ENCODE measurements around the gene NCOA4. TPM values are rescaled to one million over a fixed set of nuclear protein-coding genes. Genes with fewer than 3 reads are reported as not detected.

NCOA4 gene
- total and polyA plus RNA-seq, 9 donors: 52.8 to 172 (median 89.4) TPM

DNA sequence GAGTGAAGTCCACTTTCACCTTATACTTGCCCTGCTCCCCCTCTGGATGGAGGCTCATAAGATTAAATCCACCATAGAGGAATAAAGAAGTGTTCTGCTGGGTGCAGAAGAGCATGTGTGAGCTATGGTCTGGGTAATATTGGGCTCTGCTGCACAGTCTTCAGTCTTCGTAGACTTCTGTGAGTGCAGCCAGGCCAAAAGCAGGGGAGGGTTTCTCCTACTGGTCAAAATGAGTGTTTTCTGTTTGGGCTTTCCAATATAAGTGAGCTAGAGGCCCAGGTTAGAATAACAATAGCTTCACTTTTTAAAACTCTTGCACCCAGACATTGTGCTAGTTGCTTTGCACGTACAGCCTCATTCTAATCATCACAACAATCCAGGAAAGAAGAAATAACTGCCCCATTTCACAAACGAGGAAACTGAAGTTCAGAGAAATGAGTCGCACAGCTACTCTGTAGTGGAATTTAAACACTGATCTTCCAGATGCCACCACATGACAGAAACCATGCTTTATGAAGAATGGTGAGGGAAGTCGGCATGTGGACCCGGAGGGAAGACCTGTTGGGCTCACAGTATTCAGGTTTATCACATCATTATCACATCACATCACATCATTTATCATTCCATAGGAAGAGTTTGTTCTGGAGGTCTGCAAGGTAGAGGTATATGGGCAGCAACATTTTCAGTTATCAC lies 39.5 kb upstream of the NCOA4 start:
- Histone ChIP-seq H3K4me1 (ENCODE audit: insufficient read depth) (no peaks in the 10 kb centered on the region), H3K9me3 (no peaks in the 10 kb centered on the region), H3K4me3 (no peak overlapping the region), H3K27me3 (no peaks in the 10 kb centered on the region), H3K27ac (no peak overlapping the region), H3K36me3 (no peaks in the 10 kb centered on the region)
- intact Hi-C loops (cut with DNase I): no loop called here
- no peak for DNase-seq
- TF ChIP-seq, protein P1, sequence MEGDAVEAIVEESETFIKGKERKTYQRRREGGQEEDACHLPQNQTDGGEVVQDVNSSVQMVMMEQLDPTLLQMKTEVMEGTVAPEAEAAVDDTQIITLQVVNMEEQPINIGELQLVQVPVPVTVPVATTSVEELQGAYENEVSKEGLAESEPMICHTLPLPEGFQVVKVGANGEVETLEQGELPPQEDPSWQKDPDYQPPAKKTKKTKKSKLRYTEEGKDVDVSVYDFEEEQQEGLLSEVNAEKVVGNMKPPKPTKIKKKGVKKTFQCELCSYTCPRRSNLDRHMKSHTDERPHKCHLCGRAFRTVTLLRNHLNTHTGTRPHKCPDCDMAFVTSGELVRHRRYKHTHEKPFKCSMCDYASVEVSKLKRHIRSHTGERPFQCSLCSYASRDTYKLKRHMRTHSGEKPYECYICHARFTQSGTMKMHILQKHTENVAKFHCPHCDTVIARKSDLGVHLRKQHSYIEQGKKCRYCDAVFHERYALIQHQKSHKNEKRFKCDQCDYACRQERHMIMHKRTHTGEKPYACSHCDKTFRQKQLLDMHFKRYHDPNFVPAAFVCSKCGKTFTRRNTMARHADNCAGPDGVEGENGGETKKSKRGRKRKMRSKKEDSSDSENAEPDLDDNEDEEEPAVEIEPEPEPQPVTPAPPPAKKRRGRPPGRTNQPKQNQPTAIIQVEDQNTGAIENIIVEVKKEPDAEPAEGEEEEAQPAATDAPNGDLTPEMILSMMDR (IDR thresholded peaks at IDR 0.05): no peak
- TF ChIP-seq POLR2A (IDR thresholded peaks at IDR 0.05): no peak
- no peak for TF ChIP-seq EP300 (IDR thresholded peaks at IDR 0.05)
- WGBS, 3 donors: 59 to 68% (median 61%) methylated on average over 6 of the region's 6 CpGs

DNA sequence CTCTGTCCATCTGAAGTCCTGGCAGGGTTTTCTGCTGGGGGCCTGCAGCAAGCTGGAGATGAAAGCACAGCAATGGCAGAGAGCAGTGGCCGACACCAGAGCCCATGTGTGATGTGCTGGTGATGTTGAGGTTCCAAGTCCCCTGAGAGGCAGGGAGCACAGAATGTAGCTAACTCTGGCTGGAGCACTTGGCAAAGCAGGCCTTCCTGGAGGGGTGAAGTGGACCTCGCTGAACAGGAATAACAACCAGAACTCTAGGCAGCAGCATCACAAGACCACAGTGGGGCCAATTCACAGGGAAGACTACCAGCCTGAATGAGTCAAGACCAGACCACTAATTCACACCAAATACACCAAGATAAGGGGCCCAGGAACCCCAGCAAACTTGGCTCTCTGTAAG lies 38.5 kb upstream of the NCOA4 start:
- TF ChIP-seq, protein P1 (IDR thresholded peaks at IDR 0.05): no peak
- TF ChIP-seq POLR2A (IDR thresholded peaks at IDR 0.05) (no peak), EP300 (IDR thresholded peaks at IDR 0.05) (no peak)
- no peak overlapping the region for H3K27ac ChIP-seq
- 72 to 89% (median 87%) methylated on average over 2 of the region's 2 CpGs for WGBS, 3 donors

GRCh38 chr10:46068117-46068516 lies 37.7 kb upstream of the NCOA4 start:
- H3K27ac ChIP-seq: no peak overlapping the region
- no peak overlapping the region for H3K4me3 ChIP-seq
- H3K36me3 ChIP-seq: no peaks in the 10 kb centered on the region
- TF ChIP-seq POLR2A (IDR thresholded peaks at IDR 0.05) (no peak), EP300 (IDR thresholded peaks at IDR 0.05) (no peak)
- TF ChIP-seq, protein P1 (IDR thresholded peaks at IDR 0.05): no peak
- intact Hi-C loops (cut with DNase I): no loop called here
- WGBS, 3 donors: 71 to 80% (median 73%) methylated on average over 1 of the region's 1 CpG
- no peak for DNase-seq
- no peaks in the 10 kb centered on the region for H3K9me3 ChIP-seq
- H3K4me1 ChIP-seq (ENCODE audit: insufficient read depth): no peaks in the 10 kb centered on the region
- H3K27me3 ChIP-seq: no peaks in the 10 kb centered on the region

More for the DNA sequence above, 38.5 kb upstream of the NCOA4 start:
- H3K36me3 ChIP-seq: no peaks in the 10 kb centered on the region
- H3K27me3 ChIP-seq: no peaks in the 10 kb centered on the region
- no peak overlapping the region for H3K4me3 ChIP-seq
- no peak for DNase-seq
- H3K9me3 ChIP-seq: no peaks in the 10 kb centered on the region
- intact Hi-C loops (cut with DNase I): no loop called here
- H3K4me1 ChIP-seq (ENCODE audit: insufficient read depth): no peaks in the 10 kb centered on the region

GRCh38 chr10:46064269-46064817 lies 33.9 kb upstream of the NCOA4 start:
- H3K27ac ChIP-seq: no peak overlapping the region
- no peak for DNase-seq
- no peak overlapping the region for H3K4me3 ChIP-seq
- WGBS, 3 donors: 96 to 100% (median 98%) methylated on average over 1 of the region's 1 CpG
- H3K27me3 ChIP-seq: no peaks in the 10 kb centered on the region
- H3K9me3 ChIP-seq: no peaks in the 10 kb centered on the region
- no peaks in the 10 kb centered on the region for H3K4me1 ChIP-seq (ENCODE audit: insufficient read depth)
- intact Hi-C loops (cut with DNase I): no loop called here
- TF ChIP-seq, protein P1 (IDR thresholded peaks at IDR 0.05): no peak
- TF ChIP-seq EP300 (IDR thresholded peaks at IDR 0.05): no peak
- no peak for TF ChIP-seq POLR2A (IDR thresholded peaks at IDR 0.05)
- no peaks in the 10 kb centered on the region for H3K36me3 ChIP-seq

Measured in ovary (tissue), 9 donors.